NCI-H510A (cell line): Measurements from ENCODE around the gene SOX9.
"Not testable (repeated sequence)": the region's sequence is repeated elsewhere in the genome, so short reads cannot be mapped to it uniquely, and the experiment has no call there.

ENCODE experiments used
- DNase-seq: peaks from one replicate; lab custom pipeline; 2025; lab: John Stamatoyannopoulos, UW

SOX9 gene

GRCh38 chr17:72126575-72127486 lies 6.0 kb downstream of the SOX9 start:
- DNase-seq: no peak

GRCh38 chr17:72128039-72128438 lies 7.2 kb downstream of the SOX9 start:
- no peak for DNase-seq

GRCh38 chr17:72134608-72135394 lies 14.0 kb downstream of the SOX9 start:
- no peak for DNase-seq

- DNase-seq: no peak
Measured at GRCh38 chr17:72135546-72136325, 14.9 kb downstream of the SOX9 start.

- no peak for DNase-seq
Measured at GRCh38 chr17:72136692-72137091, 15.9 kb downstream of the SOX9 start.

- no peak for DNase-seq
Measured at GRCh38 chr17:72137161-72137560, 16.3 kb downstream of the SOX9 start.

GRCh38 chr17:72139212-72139611 lies 18.4 kb downstream of the SOX9 start:
- DNase-seq: no peak

- no peak for DNase-seq
Measured at GRCh38 chr17:72141336-72141735, 20.5 kb downstream of the SOX9 start.

- DNase-seq: not testable (repeated sequence)
Measured at GRCh38 chr17:72142097-72142496, 21.3 kb downstream of the SOX9 start.

GRCh38 chr17:72142614-72143013 lies 21.8 kb downstream of the SOX9 start:
- DNase-seq: peak; percentile 20

- DNase-seq: peak; percentile 56
Measured at GRCh38 chr17:72143245-72143644, 22.4 kb downstream of the SOX9 start.

- DNase-seq: no peak
Measured at GRCh38 chr17:72144101-72144500, 23.3 kb downstream of the SOX9 start.

GRCh38 chr17:72145562-72145961 lies 24.7 kb downstream of the SOX9 start:
- no peak for DNase-seq

GRCh38 chr17:72145962-72146361 lies 25.1 kb downstream of the SOX9 start:
- DNase-seq: no peak

GRCh38 chr17:72146371-72146770 lies 25.6 kb downstream of the SOX9 start:
- DNase-seq: no peak

- DNase-seq: no peak
Measured at GRCh38 chr17:72150632-72151460, 30.0 kb downstream of the SOX9 start.

- peak; percentile 16 for DNase-seq
Measured at GRCh38 chr17:72151565-72152386, 31.0 kb downstream of the SOX9 start.

GRCh38 chr17:72152387-72152929 lies 31.6 kb downstream of the SOX9 start:
- no peak for DNase-seq

- DNase-seq: no peak
Measured at GRCh38 chr17:72158895-72159885, 38.4 kb downstream of the SOX9 start.
